Rectal smooth muscle tissue (tissue), 1 donor: Measurements from ENCODE around the gene MDM1.

Experiments used
- H3K27ac ChIP-seq: one replicate; pipeline ENCODE4 v1.7.0; 2013; ENCODE audit warnings: low read depth, low read length, inconsistent platforms
- H3K27me3 ChIP-seq: one replicate; pipeline ENCODE4 v1.7.0; 2013; ENCODE audit warnings: low read length; ENCODE audit not compliant: control insufficient read depth, insufficient read depth
- H3K36me3 ChIP-seq: one replicate; pipeline ENCODE4 v1.7.0; 2013; ENCODE audit warnings: low read length; ENCODE audit not compliant: control insufficient read depth, insufficient read depth
- H3K4me1 ChIP-seq: one replicate; pipeline ENCODE4 v1.7.0; 2013; ENCODE audit warnings: low read length; ENCODE audit not compliant: control insufficient read depth, insufficient read depth
- H3K4me3 ChIP-seq: one replicate; pipeline ENCODE4 v1.7.0; 2013; ENCODE audit warnings: low read length
- H3K9ac ChIP-seq: one replicate; pipeline ENCODE4 v1.7.0; 2013; ENCODE audit warnings: low read length

Gene MDM1

DNA sequence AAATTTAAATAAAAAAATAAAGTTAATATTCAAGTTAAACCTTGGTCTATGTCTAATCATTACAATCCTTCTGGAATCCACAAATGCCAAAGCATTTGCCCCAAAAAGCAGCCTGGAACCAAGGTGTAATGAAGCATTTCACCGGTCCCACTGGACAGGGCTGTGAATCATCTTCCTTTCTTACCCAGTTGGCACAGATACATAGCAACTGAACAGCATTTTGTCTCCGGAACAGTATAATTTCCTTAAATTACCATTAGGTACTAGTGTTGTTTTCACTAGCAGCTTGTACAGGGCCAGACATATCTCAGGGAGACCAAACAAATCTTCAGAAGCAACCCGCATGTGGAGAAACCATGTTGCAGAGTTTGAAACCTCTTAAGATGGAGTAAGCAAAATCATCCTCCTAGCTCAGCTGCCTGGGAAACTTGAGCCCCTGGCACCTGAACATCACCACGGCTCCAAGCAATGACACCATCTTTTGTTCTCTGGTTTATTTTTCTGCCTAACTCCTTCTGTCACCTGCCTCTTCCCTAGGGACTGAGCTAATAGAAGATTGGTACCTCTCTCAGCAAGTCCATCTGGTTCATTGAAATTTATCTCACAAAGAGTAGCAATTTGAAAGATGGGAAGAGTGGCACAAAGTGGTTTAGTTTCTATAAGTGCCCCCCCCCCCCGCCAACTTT lies 17.9 kb upstream of the MDM1 start:
- no peak overlapping the region for H3K4me3 ChIP-seq

DNA sequence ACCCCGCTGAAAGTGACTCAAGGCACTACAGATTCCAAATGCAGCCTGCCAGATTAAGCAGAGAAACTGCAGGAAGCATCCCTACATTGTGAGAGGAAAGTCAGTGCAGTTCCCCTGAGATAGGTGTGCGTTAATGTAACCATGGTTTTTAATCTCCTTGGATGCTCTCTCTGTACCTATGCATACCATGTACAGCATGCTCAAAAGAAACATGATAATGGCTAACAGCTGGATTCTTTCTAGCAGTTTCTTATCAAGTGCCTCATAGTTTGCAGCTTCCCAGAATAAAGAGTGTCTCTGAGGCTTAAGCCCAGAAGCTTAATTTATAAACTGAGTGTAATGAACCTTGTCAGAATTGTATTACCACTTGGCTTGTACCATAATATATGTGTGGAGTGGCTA lies 17.1 kb upstream of the MDM1 start:
- Histone ChIP-seq H3K36me3 (no peaks in the 10 kb centered on the region), H3K4me3 (no peak overlapping the region), H3K9ac (no peak overlapping the region), H3K4me1 (peaks cover 5% of the 10 kb centered on the region), H3K27ac (peak overlapping the region; percentile 51), H3K27me3 (no peaks in the 10 kb centered on the region)

More for the DNA sequence above, 17.9 kb upstream of the MDM1 start:
- Histone ChIP-seq H3K9ac (no peak overlapping the region), H3K36me3 (no peaks in the 10 kb centered on the region), H3K4me1 (peaks cover 5% of the 10 kb centered on the region), H3K27ac (peak overlapping the region; percentile 65), H3K27me3 (no peaks in the 10 kb centered on the region)

DNA sequence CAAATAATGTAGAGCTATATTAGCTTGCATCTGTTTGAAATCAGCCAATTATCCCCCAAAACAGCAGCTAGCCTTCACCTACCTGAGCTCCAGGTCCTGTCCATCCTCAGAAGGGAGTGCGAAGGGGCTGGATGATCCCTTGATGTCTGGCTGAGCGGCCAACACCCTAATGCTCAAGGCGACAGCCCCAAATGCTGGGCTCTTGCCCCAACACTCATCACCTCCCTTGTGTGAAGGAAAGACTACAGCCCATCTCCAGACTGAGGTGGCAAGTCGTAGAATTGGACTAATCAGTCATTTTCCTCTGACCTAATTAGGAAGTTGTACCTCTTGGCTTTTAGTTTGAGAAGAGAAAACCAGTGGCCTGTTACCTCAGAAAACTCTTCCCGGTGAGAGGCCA lies 16.3 kb upstream of the MDM1 start:
- Histone ChIP-seq H3K36me3 (no peaks in the 10 kb centered on the region), H3K27me3 (no peaks in the 10 kb centered on the region), H3K4me3 (no peak overlapping the region), H3K9ac (no peak overlapping the region), H3K4me1 (peaks cover 5% of the 10 kb centered on the region), H3K27ac (peak overlapping the region; percentile 44)

GRCh38 chr12:68345763-68346162 lies 13.6 kb upstream of the MDM1 start:
- peaks cover 11% of the 10 kb centered on the region for H3K4me1 ChIP-seq

DNA sequence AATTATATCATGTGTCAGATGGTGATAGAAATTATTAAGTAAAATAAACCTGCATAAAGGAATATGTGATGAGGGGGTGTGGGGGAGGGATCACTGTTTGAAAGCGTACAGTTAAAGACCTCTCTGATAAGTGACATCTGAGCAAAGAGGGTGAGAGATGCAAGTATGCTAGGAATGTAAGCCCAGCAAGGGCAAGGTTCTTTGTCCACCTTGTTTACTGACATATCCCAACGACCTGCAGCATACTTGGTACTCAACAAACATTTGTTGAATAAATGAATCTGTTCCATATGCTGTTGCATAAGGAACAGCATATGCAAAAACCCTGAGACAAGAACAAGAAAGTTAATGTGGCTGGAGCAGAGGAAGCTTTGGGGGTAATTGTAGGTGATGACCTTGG lies 12.0 kb upstream of the MDM1 start:
- Histone ChIP-seq H3K4me1 (peaks cover 20% of the 10 kb centered on the region), H3K4me3 (no peak overlapping the region), H3K9ac (no peak overlapping the region), H3K27ac (no peak overlapping the region), H3K36me3 (no peaks in the 10 kb centered on the region), H3K27me3 (no peaks in the 10 kb centered on the region)

More at GRCh38 chr12:68345763-68346162, 13.6 kb upstream of the MDM1 start:
- no peak overlapping the region for H3K4me3 ChIP-seq
- no peak overlapping the region for H3K27ac ChIP-seq
- H3K36me3 ChIP-seq, result no peaks in the 10 kb centered on the region
- H3K9ac ChIP-seq, result no peak overlapping the region
- no peaks in the 10 kb centered on the region for H3K27me3 ChIP-seq

DNA sequence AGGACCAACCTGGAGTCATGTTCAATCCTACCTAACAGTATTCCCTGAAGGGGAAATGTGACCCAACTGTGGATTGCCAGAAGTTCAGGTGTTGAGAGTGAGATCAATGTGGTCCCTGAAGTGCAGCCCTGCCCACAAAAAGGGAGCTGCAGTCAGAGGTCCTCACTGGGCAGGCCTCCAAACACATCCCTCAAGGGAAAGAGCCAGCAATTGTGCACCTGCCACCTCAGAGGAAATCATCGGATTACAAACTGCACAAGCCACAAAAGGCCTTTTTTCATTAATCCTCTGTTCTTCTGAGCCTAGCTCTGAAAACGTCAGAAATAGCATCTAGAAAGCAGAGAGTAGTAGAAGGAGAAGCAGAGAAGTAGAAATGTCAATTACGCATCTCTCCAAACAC lies 10.8 kb upstream of the MDM1 start:
- Histone ChIP-seq H3K9ac (no peak overlapping the region), H3K36me3 (no peaks in the 10 kb centered on the region), H3K4me1 (peaks cover 25% of the 10 kb centered on the region), H3K27me3 (no peaks in the 10 kb centered on the region), H3K4me3 (no peak overlapping the region), H3K27ac (no peak overlapping the region)

GRCh38 chr12:68341822-68342221 lies 9.7 kb upstream of the MDM1 start:
- H3K36me3 ChIP-seq, result no peaks in the 10 kb centered on the region
- H3K27me3 ChIP-seq, result no peaks in the 10 kb centered on the region
- no peak overlapping the region for H3K4me3 ChIP-seq
- H3K4me1 ChIP-seq, result peaks cover 26% of the 10 kb centered on the region
- no peak overlapping the region for H3K9ac ChIP-seq
- H3K27ac ChIP-seq, result no peak overlapping the region

DNA sequence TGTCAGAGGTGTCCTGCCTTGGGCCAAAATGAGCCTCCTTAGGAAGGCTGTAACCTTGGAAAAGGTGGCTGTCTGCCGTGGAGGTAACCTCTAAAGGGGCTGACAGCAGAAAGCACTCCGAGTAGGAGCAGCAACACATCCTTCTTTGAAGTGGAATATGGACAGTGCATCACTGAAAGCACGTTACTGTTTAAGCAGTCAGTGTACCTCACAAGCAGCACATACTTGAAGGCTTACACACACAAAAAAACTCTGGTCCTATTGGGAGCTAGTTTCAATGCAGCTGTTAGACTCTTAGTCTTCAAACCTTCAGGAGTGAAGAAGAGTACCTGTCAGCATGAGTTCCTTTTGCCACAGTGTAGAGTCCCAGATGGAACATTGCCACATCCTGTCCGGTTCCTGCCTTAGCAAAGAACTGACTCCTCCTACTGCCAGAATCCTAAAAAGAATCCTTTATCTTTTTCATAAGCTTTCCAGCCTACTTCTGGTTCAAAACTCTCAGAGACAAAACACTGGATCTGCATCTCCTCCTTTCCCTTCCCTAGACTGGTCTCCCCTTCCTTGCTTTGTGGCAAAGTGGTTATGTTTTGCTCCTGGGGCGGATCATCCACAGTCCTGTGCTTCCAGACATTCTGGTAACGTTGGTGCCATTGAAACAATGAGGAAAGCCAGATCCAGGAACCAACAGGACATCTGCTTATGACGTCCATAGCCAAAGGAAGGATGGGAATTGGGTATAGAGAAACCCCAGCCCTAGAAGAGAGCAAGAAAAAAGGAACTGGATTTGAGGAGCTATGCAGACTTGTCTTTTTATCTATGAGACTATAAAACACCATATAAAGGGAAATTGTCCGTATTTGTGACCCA lies 8.5 kb upstream of the MDM1 start:
- no peak overlapping the region for H3K9ac ChIP-seq
- peaks cover 32% of the 10 kb centered on the region for H3K4me1 ChIP-seq
- H3K4me3 ChIP-seq, result no peak overlapping the region
- no peaks in the 10 kb centered on the region for H3K36me3 ChIP-seq
- H3K27ac ChIP-seq, result peak overlapping the region; percentile 89
- no peaks in the 10 kb centered on the region for H3K27me3 ChIP-seq

- Histone ChIP-seq H3K4me3 (no peak overlapping the region), H3K36me3 (no peaks in the 10 kb centered on the region), H3K4me1 (peaks cover 34% of the 10 kb centered on the region), H3K27ac (peak overlapping the region; percentile 89), H3K27me3 (no peaks in the 10 kb centered on the region), H3K9ac (no peak overlapping the region)
Observed at GRCh38 chr12:68336889-68337303, 4.7 kb upstream of the MDM1 start.

DNA sequence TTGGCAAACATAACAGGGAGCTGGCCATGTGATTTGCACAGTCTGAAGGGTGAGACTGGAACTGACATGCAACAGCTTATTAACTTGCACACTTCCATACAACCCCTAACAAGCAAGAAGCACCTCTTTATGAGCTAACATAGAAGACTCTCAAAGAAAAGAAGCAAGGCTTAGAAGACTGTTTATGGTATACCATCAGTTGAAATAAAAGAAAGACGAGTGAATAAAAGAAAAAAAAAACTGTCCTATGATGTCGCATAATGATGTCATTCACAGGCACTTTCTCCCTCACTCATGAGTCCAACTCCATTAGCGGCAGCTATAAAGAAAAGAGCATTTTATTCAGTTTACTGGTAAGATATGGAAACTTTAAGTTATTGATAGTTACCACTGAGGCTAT lies 3.3 kb upstream of the MDM1 start:
- Histone ChIP-seq H3K27me3 (no peaks in the 10 kb centered on the region), H3K9ac (no peak overlapping the region), H3K4me3 (no peak overlapping the region), H3K27ac (peak overlapping the region; percentile 53), H3K36me3 (no peaks in the 10 kb centered on the region), H3K4me1 (peaks cover 30% of the 10 kb centered on the region)

- Histone ChIP-seq H3K4me3 (no peak overlapping the region), H3K27ac (peak overlapping the region; percentile 53), H3K9ac (no peak overlapping the region), H3K36me3 (no peaks in the 10 kb centered on the region), H3K27me3 (no peaks in the 10 kb centered on the region), H3K4me1 (peaks cover 22% of the 10 kb centered on the region)
Observed at GRCh38 chr12:68334132-68334531, 2.0 kb upstream of the MDM1 start.

DNA sequence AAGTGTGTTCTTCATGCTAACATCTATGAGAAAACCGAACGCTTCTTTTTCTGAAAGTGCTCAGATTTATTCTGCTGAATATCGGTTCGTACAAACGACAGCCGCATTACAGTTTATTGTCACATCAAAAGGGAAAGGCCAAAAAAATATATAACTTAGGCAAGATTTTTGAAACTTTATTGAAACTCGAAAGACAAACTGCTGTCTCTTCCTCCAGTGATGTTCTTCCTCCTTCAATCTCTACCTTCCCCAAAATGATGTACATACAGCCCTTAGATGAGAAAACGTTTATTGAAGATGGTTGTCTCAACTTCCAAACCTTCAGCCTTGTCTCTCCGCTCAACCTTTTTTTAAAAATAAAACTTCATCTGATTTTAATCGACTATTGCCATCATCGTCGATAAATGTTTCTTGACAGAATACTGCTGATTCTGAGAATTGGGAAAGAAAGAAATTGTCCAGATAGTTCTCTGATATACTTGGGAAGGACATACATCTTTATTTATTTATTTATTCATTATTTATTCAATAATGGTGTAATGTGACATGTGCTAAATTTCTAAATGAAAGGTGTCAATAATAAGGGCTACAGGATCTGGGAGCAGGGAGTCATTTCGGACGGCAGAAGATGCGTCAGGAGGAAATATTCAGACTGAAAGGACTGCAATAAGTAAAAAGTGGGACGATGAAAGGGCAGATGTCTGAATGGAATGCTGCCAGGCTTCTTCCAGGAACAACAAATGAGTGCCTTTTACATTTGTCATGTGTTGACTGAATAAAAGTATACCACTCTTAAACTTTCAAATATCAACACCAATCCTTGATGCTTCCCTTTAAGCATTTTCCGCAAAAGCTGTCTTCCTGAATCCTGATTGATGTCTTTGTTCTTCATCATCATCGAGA lies 817 bp upstream of the MDM1 start:
- peak overlapping the region; percentile 60 for H3K27ac ChIP-seq
- no peak overlapping the region for H3K9ac ChIP-seq
- H3K36me3 ChIP-seq, result no peaks in the 10 kb centered on the region
- peak overlapping the region; percentile 66 for H3K4me3 ChIP-seq
- peaks cover 17% of the 10 kb centered on the region for H3K4me1 ChIP-seq
- H3K27me3 ChIP-seq, result no peaks in the 10 kb centered on the region
